SK-N-SH treated with all-trans-retinoic acid at 6 μM for 48 hours (cell line): ENCODE data around the gene C6orf136.

Experiments used
- ATAC-seq: fragments of 200-7000 bp; cut with Tn5 transposase; 3 replicates; pipeline ENCODE4 v1.9.1; 2020; ENCODE audit warnings: mild to moderate bottlenecking, moderate library complexity
- ARNTL ChIP-seq: fragments of 450-650 bp; formaldehyde crosslinking; IDR thresholded peaks from 2 replicates; pipeline ENCODE4 v1.5.0; 2020; ENCODE audit warnings: low read depth, mild to moderate bottlenecking, moderate library complexity, borderline replicate concordance
- BACH2 ChIP-seq: fragments of 250-450 bp; sonication (Bioruptor Pico); IDR thresholded peaks from 2 replicates; pipeline ENCODE4 v1.9.0; 2021; ENCODE audit warnings: mild to moderate bottlenecking, borderline replicate concordance
- CREB5 ChIP-seq: fragments of 250-450 bp; sonication (Bioruptor Pico); IDR thresholded peaks from 2 replicates; pipeline ENCODE4 v1.5.1; 2020; ENCODE audit warnings: low read depth, mild to moderate bottlenecking, moderate library complexity
- CSDC2 ChIP-seq: fragments of 250-450 bp; sonication (Bioruptor Pico); IDR thresholded peaks from 2 replicates; pipeline ENCODE4 v1.5.0; 2020; ENCODE audit warnings: mild to moderate bottlenecking, moderate library complexity
- CSRNP3 ChIP-seq: fragments of 250-450 bp; sonication (Bioruptor Pico); IDR thresholded peaks from 2 replicates; pipeline ENCODE4 v1.5.1; 2021; ENCODE audit warnings: mild to moderate bottlenecking, moderate library complexity
- ESRRG ChIP-seq: fragments of 250-450 bp; sonication (Bioruptor Pico); IDR thresholded peaks from 2 replicates; pipeline ENCODE4 v1.6.1; 2021; ENCODE audit warnings: mild to moderate bottlenecking
- GLIS3 ChIP-seq: fragments of 250-450 bp; sonication (Bioruptor Pico); IDR thresholded peaks from 2 replicates; pipeline ENCODE4 v1.5.0; 2020; ENCODE audit warnings: mild to moderate bottlenecking, moderate library complexity
- ISL1 ChIP-seq: fragments of 250-450 bp; sonication (Bioruptor Pico); IDR thresholded peaks from 2 replicates; pipeline ENCODE4 v2.1.2; 2022; ENCODE audit warnings: mild to moderate bottlenecking, moderate library complexity
- OSR1 ChIP-seq: fragments of 250-450 bp; sonication (Bioruptor Pico); IDR thresholded peaks from 2 replicates; pipeline ENCODE4 v1.8.0; 2022; ENCODE audit warnings: moderate library complexity, mild to moderate bottlenecking, inconsistent platforms
- POU6F1 ChIP-seq: fragments of 250-450 bp; sonication (Bioruptor Pico); IDR thresholded peaks from 2 replicates; pipeline ENCODE4 v1.8.0; 2021; ENCODE audit warnings: low read depth, mild to moderate bottlenecking, moderate library complexity, borderline replicate concordance
- PPARA ChIP-seq: fragments of 250-450 bp; sonication (Bioruptor Pico); IDR thresholded peaks from 2 replicates; pipeline ENCODE4 v1.5.0; 2020; ENCODE audit warnings: mild to moderate bottlenecking, borderline replicate concordance
- RARB ChIP-seq: fragments of 250-450 bp; sonication (Bioruptor Pico); IDR thresholded peaks from 2 replicates; pipeline ENCODE4 v1.8.0; 2021; ENCODE audit warnings: mild to moderate bottlenecking, moderate library complexity
- SNAI2 ChIP-seq: fragments of 250-450 bp; sonication (Bioruptor Pico); IDR thresholded peaks from 2 replicates; pipeline ENCODE4 v1.5.0; 2020; ENCODE audit warnings: mild to moderate bottlenecking, moderate library complexity
- TSHZ2 ChIP-seq: fragments of 250-450 bp; sonication (Bioruptor Pico); IDR thresholded peaks from 2 replicates; pipeline ENCODE4 v1.5.0; 2020; ENCODE audit warnings: mild to moderate bottlenecking, moderate library complexity
- ZFP3 ChIP-seq: fragments of 250-450 bp; sonication (Bioruptor Pico); IDR thresholded peaks from 2 replicates; pipeline ENCODE4 v1.5.0; 2020; ENCODE audit warnings: mild to moderate bottlenecking, moderate library complexity
- ZFP30 ChIP-seq: fragments of 450-650 bp; formaldehyde crosslinking; IDR thresholded peaks from 2 replicates; pipeline ENCODE4 v1.5.0; 2022; ENCODE audit warnings: mild to moderate bottlenecking, moderate library complexity
- ZNF565 ChIP-seq: fragments of 450-650 bp; formaldehyde crosslinking; conservative IDR thresholded peaks from 2 replicates; pipeline ENCODE4 v1.5.0; 2020; ENCODE audit warnings: low read depth, mild to moderate bottlenecking, moderate library complexity
- ZNF70 ChIP-seq: fragments of 450-650 bp; formaldehyde crosslinking; IDR thresholded peaks from 2 replicates; pipeline ENCODE4 v1.5.0; 2020; ENCODE audit warnings: mild to moderate bottlenecking, moderate library complexity

Gene C6orf136

GRCh38 chr6:30643656-30644055 is 3.3 kb upstream of the C6orf136 start:
- TF ChIP-seq CREB5 (no peak), BACH2 (CRISPR knock-in tag) (no peak), ZFP30 (no peak), ZFP3 (no peak), TSHZ2 (CRISPR knock-in tag) (no peak), ARNTL (no peak), GLIS3 (CRISPR knock-in tag) (no peak)
- no peak for ATAC-seq

GRCh38 chr6:30644769-30645168 is 2.2 kb upstream of the C6orf136 start:
- TF ChIP-seq ESRRG (no peak), ZNF70 (CRISPR knock-in tag) (no peak), SNAI2 (CRISPR knock-in tag) (no peak), PPARA (no peak), OSR1 (no peak), ZNF565 (CRISPR knock-in tag) (no peak), CREB5 (no peak), ISL1 (no peak), BACH2 (CRISPR knock-in tag) (no peak), GLIS3 (CRISPR knock-in tag) (no peak)
- no peak for ATAC-seq

GRCh38 chr6:30645989-30646388 is 944 bp upstream of the C6orf136 start:
- no peak for ATAC-seq

More at GRCh38 chr6:30645989-30646388, 944 bp upstream of the C6orf136 start:
- TF ChIP-seq ARNTL (no peak), ZNF70 (CRISPR knock-in tag) (no peak), CSRNP3 (CRISPR knock-in tag) (no peak), RARB (CRISPR knock-in tag) (no peak), CSDC2 (CRISPR knock-in tag) (no peak), ZFP30 (no peak), POU6F1 (CRISPR knock-in tag) (no peak)
- TF ChIP-seq, all 23 proteins: peak for 0
